Fibroblast of skin of back (primary cell): ENCODE measurements around the gene ZFYVE19. TPM values are rescaled to one million over a fixed set of nuclear protein-coding genes. Genes with fewer than 3 reads are reported as not detected.

ENCODE experiments used
- DNase-seq: peaks from one replicate; pipeline ENCODE4 v3.0.0-alpha.2; 2013
- polyA plus RNA-seq, 2 experiments: library from polyadenylated mRNA; unstranded; fragments of 120-200 nt; gene quantifications; one replicate each; pipeline ENCODE4 v1.2.1, GENCODE V29; 2013; ENCODE audit not compliant: insufficient read length in 2 of 2

ZFYVE19 gene
- 17.2 TPM for polyA plus RNA-seq (2013, experiment 1 of 2; ENCODE audit: insufficient read length)
- 16.8 TPM for polyA plus RNA-seq (2013, experiment 2 of 2; ENCODE audit: insufficient read length)

- peak; percentile 99 for DNase-seq
Observed at GRCh38 chr15:40807028-40807887, at the start of gene ZFYVE19, which contains the start of gene DNAJC17. Gene ZFYVE19 (plus strand): TSS chr15:40807089. CDS start chr15:40807590, 501 bp downstream. Gene DNAJC17 (minus strand): TSS chr15:40807473. CDS start chr15:40807446, 27 bp downstream.

GRCh38 chr15:40759961-40760360 lies 46.9 kb upstream of the ZFYVE19 start:
- no peak for DNase-seq

GRCh38 chr15:40762919-40763800 lies 43.7 kb upstream of the ZFYVE19 start:
- peak; percentile 78 for DNase-seq

- DNase-seq, result peak; percentile 61
Observed at GRCh38 chr15:40763801-40764628, 42.9 kb upstream of the ZFYVE19 start, which contains the start of gene GCHFR. Gene GCHFR (plus strand): TSS chr15:40764068. CDS start chr15:40764181, 113 bp downstream.

GRCh38 chr15:40764629-40765103 lies 42.2 kb upstream of the ZFYVE19 start:
- no peak for DNase-seq

GRCh38 chr15:40766194-40766815 lies 40.6 kb upstream of the ZFYVE19 start:
- peak; percentile 61 for DNase-seq

- peak; percentile 47 for DNase-seq
Observed at GRCh38 chr15:40766906-40767837, 39.7 kb upstream of the ZFYVE19 start.

GRCh38 chr15:40767838-40768500 lies 38.9 kb upstream of the ZFYVE19 start:
- no peak for DNase-seq

GRCh38 chr15:40768521-40769273 lies 38.2 kb upstream of the ZFYVE19 start:
- DNase-seq, result no peak

- DNase-seq, result peak; percentile 46
Observed at GRCh38 chr15:40769274-40770146, 37.4 kb upstream of the ZFYVE19 start, which contains the start of gene C15orf62. Gene C15orf62 (plus strand): TSS chr15:40769980. CDS start chr15:40770496, 516 bp downstream.

- no peak for DNase-seq
Observed at GRCh38 chr15:40770147-40770721, 36.7 kb upstream of the ZFYVE19 start.

- no peak for DNase-seq
Observed at GRCh38 chr15:40771242-40771641, 35.6 kb upstream of the ZFYVE19 start.

- no peak for DNase-seq
Observed at GRCh38 chr15:40772014-40772413, 34.9 kb upstream of the ZFYVE19 start.

- no peak for DNase-seq
Observed at GRCh38 chr15:40773496-40773895, 33.4 kb upstream of the ZFYVE19 start.

GRCh38 chr15:40773902-40774301 lies 33.0 kb upstream of the ZFYVE19 start:
- DNase-seq, result no peak

- no peak for DNase-seq
Observed at GRCh38 chr15:40775007-40775406, 31.9 kb upstream of the ZFYVE19 start.
